Right atrium auricular region (tissue), 2 donors: ENCODE measurements around the gene PRR20G. TPM values are rescaled to one million over a fixed set of nuclear protein-coding genes. Genes with fewer than 3 reads are reported as not detected.

Experiments used
- DNase-seq: peaks from one replicate; pipeline ENCODE4 v3.0.0-alpha.2; 2019; ENCODE audit warnings: low spot score
- H3K27ac ChIP-seq, 2 donors: fragments of 200-600 bp; sonication (generic); 1 replicate in 1 of 2; 2 replicates in 1 of 2; pipeline ENCODE4 v1.5.1; 2016 to 2019
- H3K27me3 ChIP-seq, 2 donors: fragments of 200-600 bp; sonication (generic); one replicate each; pipeline versions ENCODE4 v1.5.1 to v1.6.0; 2017 to 2019
- H3K36me3 ChIP-seq: fragments of 200-600 bp; sonication (generic); one replicate; pipeline ENCODE4 v1.5.1; 2016
- H3K4me1 ChIP-seq, 2 donors: fragments of 200-600 bp; sonication (generic); one replicate each; pipeline versions ENCODE4 v1.5.1 to v1.6.0; 2017 to 2019
- H3K4me3 ChIP-seq, 2 donors: fragments of 200-600 bp; sonication (generic); 1 replicate in 1 of 2; 2 replicates in 1 of 2; pipeline ENCODE4 v1.5.1; 2017 to 2019; ENCODE audit warnings: mild to moderate bottlenecking in 1 of 2, moderate library complexity in 1 of 2
- H3K9me3 ChIP-seq, 2 donors: fragments of 200-600 bp; sonication (generic); one replicate each; pipeline ENCODE4 v1.5.1; 2019
- total RNA-seq, 2 donors: library from RNA; depleted of rRNA; stranded (reverse); fragments of >200 nt; gene quantifications; one replicate each; pipeline ENCODE4 v1.1.0, GENCODE V29; 2016
- TF ChIP-seq, protein P1 (sequence below), 2 donors: fragments of 200-600 bp; sonication (generic); IDR thresholded peaks; one replicate each; pipeline ENCODE4 v1.5.1; 2019; ENCODE audit warnings: antibody characterized with exemption in 2 of 2

Gene PRR20G
- total RNA-seq, 2 donors from 2014 or later: not detected

- TF ChIP-seq, protein P1, sequence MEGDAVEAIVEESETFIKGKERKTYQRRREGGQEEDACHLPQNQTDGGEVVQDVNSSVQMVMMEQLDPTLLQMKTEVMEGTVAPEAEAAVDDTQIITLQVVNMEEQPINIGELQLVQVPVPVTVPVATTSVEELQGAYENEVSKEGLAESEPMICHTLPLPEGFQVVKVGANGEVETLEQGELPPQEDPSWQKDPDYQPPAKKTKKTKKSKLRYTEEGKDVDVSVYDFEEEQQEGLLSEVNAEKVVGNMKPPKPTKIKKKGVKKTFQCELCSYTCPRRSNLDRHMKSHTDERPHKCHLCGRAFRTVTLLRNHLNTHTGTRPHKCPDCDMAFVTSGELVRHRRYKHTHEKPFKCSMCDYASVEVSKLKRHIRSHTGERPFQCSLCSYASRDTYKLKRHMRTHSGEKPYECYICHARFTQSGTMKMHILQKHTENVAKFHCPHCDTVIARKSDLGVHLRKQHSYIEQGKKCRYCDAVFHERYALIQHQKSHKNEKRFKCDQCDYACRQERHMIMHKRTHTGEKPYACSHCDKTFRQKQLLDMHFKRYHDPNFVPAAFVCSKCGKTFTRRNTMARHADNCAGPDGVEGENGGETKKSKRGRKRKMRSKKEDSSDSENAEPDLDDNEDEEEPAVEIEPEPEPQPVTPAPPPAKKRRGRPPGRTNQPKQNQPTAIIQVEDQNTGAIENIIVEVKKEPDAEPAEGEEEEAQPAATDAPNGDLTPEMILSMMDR (IDR thresholded peaks at IDR 0.05): no peak
- H3K4me3 ChIP-seq: no peak overlapping the region
- no peak overlapping the region for H3K27ac ChIP-seq
- no peaks in the 10 kb centered on the region for H3K9me3 ChIP-seq
- peak; percentile 40 for DNase-seq
- H3K27me3 ChIP-seq: no peaks in the 10 kb centered on the region
- H3K4me1 ChIP-seq: no peaks in the 10 kb centered on the region
- no peaks in the 10 kb centered on the region for H3K36me3 ChIP-seq
Observed at GRCh38 chr3:127256733-127257271, 31.0 kb downstream of the PRR20G start.

DNA sequence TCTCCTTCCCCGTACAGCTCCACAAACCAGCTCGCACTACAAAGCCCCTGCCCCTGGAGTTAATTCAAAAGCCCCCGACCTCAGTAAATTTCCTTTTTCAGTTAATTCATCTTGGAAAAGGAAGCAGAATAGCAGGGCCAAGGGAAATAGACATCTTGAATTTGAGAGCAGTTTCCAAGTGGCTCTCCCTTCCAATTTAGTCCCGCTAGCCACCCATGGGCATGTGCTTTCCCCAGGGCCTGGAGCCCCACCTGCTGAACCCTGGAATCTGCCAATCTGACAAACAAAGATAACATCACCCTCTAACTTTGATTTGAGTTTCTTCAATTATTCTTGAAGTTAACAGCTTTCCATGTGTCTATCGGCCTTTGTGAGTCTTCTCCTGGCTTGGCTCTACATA lies 31.7 kb downstream of the PRR20G start:
- TF ChIP-seq, protein P1 (IDR thresholded peaks at IDR 0.05): no peak
- no peaks in the 10 kb centered on the region for H3K4me1 ChIP-seq
- H3K27me3 ChIP-seq: no peaks in the 10 kb centered on the region
- H3K4me3 ChIP-seq: no peak overlapping the region
- H3K9me3 ChIP-seq: no peaks in the 10 kb centered on the region
- H3K36me3 ChIP-seq: no peaks in the 10 kb centered on the region
- H3K27ac ChIP-seq: no peak overlapping the region
- peak; percentile 9 for DNase-seq

GRCh38 chr3:127255516-127255915 lies 32.3 kb downstream of the PRR20G start:
- H3K9me3 ChIP-seq: no peaks in the 10 kb centered on the region
- H3K27me3 ChIP-seq: no peaks in the 10 kb centered on the region
- no peak overlapping the region for H3K4me3 ChIP-seq
- H3K36me3 ChIP-seq: no peaks in the 10 kb centered on the region
- peak; percentile 50 for DNase-seq
- no peak overlapping the region for H3K27ac ChIP-seq
- TF ChIP-seq, protein P1 (IDR thresholded peaks at IDR 0.05): no peak
- H3K4me1 ChIP-seq: no peaks in the 10 kb centered on the region

DNA sequence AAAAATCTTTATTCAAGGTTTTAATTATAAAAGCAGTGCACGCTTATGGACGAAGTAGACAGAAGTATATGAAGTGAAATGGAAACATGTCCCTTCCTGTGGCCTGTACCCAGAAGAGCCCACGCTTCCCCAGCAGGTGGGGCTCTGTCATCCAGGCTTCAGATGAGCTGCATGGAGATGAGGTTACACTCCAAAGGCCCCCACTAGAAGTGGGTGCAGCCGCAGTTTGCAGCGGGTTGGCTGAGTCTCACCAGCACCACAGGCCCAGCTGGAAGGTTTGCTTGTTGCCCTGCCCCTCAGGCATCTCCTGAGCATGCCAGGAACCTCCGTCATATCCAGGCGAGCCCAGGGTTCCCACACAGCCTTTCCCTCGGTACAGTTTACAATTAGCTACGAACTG lies 33.1 kb downstream of the PRR20G start:
- Histone ChIP-seq H3K4me1 (no peaks in the 10 kb centered on the region), H3K4me3 (no peak overlapping the region), H3K27ac (no peak overlapping the region), H3K27me3 (no peaks in the 10 kb centered on the region), H3K9me3 (no peaks in the 10 kb centered on the region), H3K36me3 (no peaks in the 10 kb centered on the region)
- TF ChIP-seq, protein P1 (IDR thresholded peaks at IDR 0.05): no peak
- peak; percentile 40 for DNase-seq

- no peak overlapping the region for H3K4me3 ChIP-seq
- DNase-seq: no peak
- TF ChIP-seq, protein P1 (IDR thresholded peaks at IDR 0.05): no peak
- no peaks in the 10 kb centered on the region for H3K27me3 ChIP-seq
- H3K36me3 ChIP-seq: no peaks in the 10 kb centered on the region
- no peaks in the 10 kb centered on the region for H3K4me1 ChIP-seq
- H3K27ac ChIP-seq: no peak overlapping the region
- no peaks in the 10 kb centered on the region for H3K9me3 ChIP-seq
Observed at GRCh38 chr3:127254033-127254644, 33.7 kb downstream of the PRR20G start.

DNA sequence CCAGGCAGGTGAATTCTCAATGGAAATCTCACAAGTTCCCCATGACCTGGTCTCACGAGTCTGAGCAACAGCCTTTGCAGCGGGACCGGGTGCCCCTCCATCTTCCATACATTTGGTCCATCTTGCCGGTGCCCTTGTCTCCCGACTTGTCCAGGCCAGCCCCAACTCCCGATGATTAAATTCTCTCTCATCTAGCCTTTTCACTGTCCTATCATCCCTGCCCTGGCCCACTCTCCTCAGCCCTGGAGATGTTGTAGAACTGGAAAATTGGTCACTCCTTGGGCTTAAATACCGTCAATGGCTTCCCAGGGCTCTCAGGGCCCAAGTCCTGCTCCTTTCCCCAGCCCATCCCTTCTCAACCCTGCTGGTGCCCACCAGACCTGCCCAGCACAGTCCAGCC lies 34.4 kb downstream of the PRR20G start:
- DNase-seq: peak; percentile 16
- Histone ChIP-seq H3K27me3 (no peaks in the 10 kb centered on the region), H3K9me3 (no peaks in the 10 kb centered on the region), H3K27ac (no peak overlapping the region), H3K4me3 (no peak overlapping the region), H3K36me3 (no peaks in the 10 kb centered on the region), H3K4me1 (no peaks in the 10 kb centered on the region)
- TF ChIP-seq, protein P1 (IDR thresholded peaks at IDR 0.05): no peak
